NCI-H2171 treated with DMSO at 0.1 percent for 48 hours (cell line): ENCODE results near the gene GLOD5.

Experiments
- DNase-seq: peaks from one replicate; lab custom pipeline; 2025; lab: John Stamatoyannopoulos, UW

Gene GLOD5

GRCh38 chrX:48761674-48762471 lies at the start of gene GLOD5:
TSS of gene GLOD5 (plus strand) at chrX:48761747. CDS start at chrX:48761791, 44 bp downstream.
- DNase-seq: peak; percentile 69

GRCh38 chrX:48711929-48712505 lies 49.5 kb upstream of the GLOD5 start:
- DNase-seq: no peak

GRCh38 chrX:48713847-48714246 lies 47.7 kb upstream of the GLOD5 start:
- DNase-seq: no peak

GRCh38 chrX:48714573-48714972 lies 47.0 kb upstream of the GLOD5 start:
- DNase-seq: no peak

- DNase-seq: peak; percentile 85
These were observed 46.5 kb upstream of the GLOD5 start for GRCh38 chrX:48715072-48715471.

GRCh38 chrX:48715876-48716502 lies 45.6 kb upstream of the GLOD5 start:
- DNase-seq: no peak

- DNase-seq: no peak
These were observed 41.6 kb upstream of the GLOD5 start for GRCh38 chrX:48719958-48720357.

- no peak for DNase-seq
These were observed 40.8 kb upstream of the GLOD5 start for GRCh38 chrX:48720577-48721250.

GRCh38 chrX:48721916-48722315 lies 39.6 kb upstream of the GLOD5 start:
- no peak for DNase-seq

- no peak for DNase-seq
These were observed 35.0 kb upstream of the GLOD5 start for GRCh38 chrX:48726596-48726995.

GRCh38 chrX:48728653-48729052 lies 32.9 kb upstream of the GLOD5 start:
- DNase-seq: no peak

GRCh38 chrX:48736303-48736702 lies 25.2 kb upstream of the GLOD5 start:
- no peak for DNase-seq

GRCh38 chrX:48736878-48737212 lies 24.7 kb upstream of the GLOD5 start:
- no peak for DNase-seq

GRCh38 chrX:48737213-48737938 lies 24.2 kb upstream of the GLOD5 start:
- DNase-seq: peak; percentile 96

- DNase-seq: no peak
These were observed 23.6 kb upstream of the GLOD5 start for GRCh38 chrX:48737940-48738339.

GRCh38 chrX:48741834-48742233 lies 19.7 kb upstream of the GLOD5 start:
- no peak for DNase-seq

GRCh38 chrX:48745222-48745621 lies 16.3 kb upstream of the GLOD5 start:
- DNase-seq: no peak

- DNase-seq: peak; percentile 81
These were observed 14.0 kb upstream of the GLOD5 start for GRCh38 chrX:48747415-48748016.

GRCh38 chrX:48749182-48749581 lies 12.4 kb upstream of the GLOD5 start:
- DNase-seq: no peak

- DNase-seq: no peak
These were observed 10.2 kb upstream of the GLOD5 start for GRCh38 chrX:48751343-48751742.

- DNase-seq: no peak
These were observed 9.0 kb upstream of the GLOD5 start for GRCh38 chrX:48752498-48752897.
